Activated CD8-positive, alpha-beta memory T cell treated with anti-CD3 and anti-CD28 coated beads, Interleukin-2, amount 50 U/mL, for 1 hour (primary cell): ENCODE results near the gene PSMA1.
"Not testable (repeated sequence)": the region's sequence is repeated elsewhere in the genome, so short reads cannot be mapped to it uniquely, and the experiment has no call there.

Experiments
- DNase-seq: peaks from one replicate; pipeline ENCODE4 v3.0.0-alpha.2; 2020; ENCODE audit errors: extremely low read depth

Gene PSMA1

DNA sequence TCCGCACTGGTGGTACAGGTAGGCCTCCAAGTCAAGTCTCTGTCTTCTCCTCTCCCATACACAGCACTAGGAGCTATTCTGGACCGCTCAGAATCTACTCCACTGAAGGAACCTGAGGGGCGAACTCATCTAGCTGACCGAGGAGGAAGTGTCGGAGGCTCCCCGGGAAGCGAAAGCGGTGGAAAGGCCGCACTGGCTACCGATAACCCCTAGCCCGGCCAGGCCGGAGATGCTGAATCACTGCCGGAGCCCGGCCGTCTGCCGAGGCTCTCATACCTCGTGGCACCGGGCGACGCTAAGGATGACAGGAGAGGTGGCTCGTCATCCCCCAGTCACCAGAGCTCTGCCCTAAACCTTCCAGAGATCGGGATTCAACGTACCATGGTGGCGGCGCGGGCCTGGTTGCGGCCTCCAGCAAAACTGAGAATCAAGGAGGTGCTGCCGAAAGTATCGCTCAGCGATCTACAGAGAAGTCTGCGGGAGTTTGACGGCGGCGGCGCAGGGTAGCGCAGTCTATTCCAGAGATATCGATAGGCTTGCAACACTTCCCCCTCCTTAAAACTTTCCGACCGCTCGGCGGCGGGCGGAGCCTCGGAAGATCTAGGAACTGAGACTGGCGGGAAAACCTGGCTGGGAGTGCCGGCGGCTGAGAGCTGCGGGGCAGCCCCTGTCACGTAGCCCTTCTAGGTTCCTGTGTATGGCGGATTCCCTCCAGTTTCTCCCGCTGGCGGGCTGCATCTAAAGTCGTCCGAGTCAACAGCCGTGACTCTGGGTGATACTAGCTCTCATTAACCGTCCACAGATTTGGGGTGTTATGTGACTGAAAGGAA lies at the start of gene PSMA1:
Gene PSMA1 (minus strand): TSS at position 470 of the 830 bp plus-strand sequence. CDS start 87 bp downstream, at position 383.
- DNase-seq, result peak; percentile 78

DNA sequence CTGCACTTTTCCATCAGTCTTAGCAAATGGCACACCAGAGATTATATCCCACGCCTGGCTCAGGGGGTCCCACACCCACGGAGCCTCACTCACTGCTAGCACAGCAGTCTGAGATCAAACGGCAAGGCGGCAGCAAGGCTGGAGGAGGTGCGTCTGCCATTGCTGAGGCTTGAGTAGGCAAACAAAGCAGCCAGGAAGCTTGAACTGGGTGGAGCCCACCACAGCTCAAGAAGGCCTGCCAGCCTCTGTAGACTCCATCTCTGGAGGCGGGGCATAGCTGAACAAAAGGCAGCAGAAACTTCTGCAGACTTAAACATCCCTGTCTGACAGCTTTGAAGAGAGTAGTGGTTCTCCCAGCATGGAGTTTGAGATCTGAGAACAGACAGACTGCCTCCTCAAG lies 49.3 kb upstream of the PSMA1 start:
- DNase-seq, result not testable (repeated sequence)

DNA sequence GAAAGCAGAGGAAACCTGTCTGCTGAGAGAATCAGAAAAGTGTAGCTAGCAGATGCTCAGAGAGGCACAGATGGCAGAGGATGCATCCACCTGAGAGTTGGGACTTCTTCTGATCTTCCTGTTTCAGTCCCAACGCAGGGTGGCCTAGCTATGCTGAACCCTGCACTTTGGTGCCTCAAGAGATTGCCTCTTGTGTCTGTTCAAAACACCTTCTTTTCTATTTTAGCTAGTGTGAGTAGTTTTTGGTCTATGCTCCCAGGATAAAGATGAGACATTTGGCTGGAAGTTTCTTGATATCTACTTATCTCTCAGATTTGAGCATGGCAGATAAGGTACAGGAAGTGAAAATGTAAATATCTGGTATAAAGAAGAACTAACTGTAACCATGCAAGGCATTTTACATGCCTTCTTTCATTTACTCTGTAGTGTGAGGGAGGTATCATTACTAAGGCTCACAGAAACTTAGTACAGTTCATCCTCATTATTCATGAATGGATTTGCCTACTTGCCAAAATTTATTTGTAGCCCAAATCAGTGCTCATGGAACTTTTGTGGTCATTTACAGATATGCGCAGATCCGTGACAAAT lies 47.0 kb upstream of the PSMA1 start:
- DNase-seq, result no peak

DNA sequence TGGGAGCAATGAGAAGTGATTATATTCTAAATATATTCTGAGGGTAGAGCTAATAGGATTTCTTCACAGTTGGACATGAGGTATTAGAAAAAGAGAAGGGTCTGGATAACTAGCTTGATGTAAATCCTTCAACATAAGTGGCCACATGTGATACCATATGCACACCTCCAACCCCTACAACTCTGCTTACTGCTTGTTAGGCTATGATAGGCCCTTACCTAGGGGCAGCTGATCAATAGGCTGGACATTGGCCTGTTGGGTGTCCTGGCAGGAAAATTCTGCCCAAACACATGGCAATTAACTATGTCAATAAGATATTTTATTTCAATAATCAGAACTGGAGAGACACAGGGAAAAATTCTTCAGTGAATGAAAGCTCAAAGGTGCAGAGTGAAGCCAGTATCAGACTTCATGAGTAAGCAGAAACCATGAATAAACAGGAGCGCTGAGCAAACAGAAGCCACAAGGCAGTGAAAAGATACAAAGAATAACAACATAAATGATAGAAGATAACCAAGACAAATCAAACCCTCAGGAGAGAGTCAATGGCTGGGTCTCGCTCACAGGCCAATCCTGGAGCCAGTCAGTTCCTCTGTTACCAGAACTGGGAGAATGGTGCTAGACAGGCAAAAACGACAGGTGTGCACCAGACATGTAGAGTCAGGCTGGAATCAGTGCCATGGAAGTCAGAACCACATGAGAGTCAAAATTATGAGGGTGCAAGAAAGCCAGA lies 46.3 kb upstream of the PSMA1 start:
- no peak for DNase-seq

GRCh38 chr11:14565845-14566244 lies 45.7 kb upstream of the PSMA1 start:
- no peak for DNase-seq

DNA sequence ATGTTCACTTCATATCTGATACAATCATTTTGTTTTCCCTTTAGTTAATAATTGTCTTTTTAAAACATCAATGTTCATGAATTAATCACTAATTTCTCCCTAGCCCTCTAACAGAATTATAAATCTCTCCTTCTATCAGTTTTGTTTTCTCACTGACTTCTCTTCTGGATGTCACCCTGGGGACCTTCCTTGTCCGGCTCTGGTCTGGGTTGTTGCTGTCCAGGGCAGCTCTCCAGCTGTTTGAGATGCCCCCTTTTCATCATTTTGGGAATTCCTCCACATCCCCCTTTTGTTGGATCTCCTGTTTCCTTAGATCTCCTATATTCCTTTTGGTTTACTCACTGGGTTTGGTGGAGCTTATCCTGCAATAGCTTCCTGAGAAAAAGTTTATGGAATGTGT lies 35.6 kb upstream of the PSMA1 start:
- no peak for DNase-seq

- peak; percentile 39 for DNase-seq
Observed at GRCh38 chr11:14554959-14555358, 34.8 kb upstream of the PSMA1 start.

- no peak for DNase-seq
Observed at GRCh38 chr11:14552089-14552488, 31.9 kb upstream of the PSMA1 start.

- no peak for DNase-seq
Observed at GRCh38 chr11:14551380-14551779, 31.2 kb upstream of the PSMA1 start.

DNA sequence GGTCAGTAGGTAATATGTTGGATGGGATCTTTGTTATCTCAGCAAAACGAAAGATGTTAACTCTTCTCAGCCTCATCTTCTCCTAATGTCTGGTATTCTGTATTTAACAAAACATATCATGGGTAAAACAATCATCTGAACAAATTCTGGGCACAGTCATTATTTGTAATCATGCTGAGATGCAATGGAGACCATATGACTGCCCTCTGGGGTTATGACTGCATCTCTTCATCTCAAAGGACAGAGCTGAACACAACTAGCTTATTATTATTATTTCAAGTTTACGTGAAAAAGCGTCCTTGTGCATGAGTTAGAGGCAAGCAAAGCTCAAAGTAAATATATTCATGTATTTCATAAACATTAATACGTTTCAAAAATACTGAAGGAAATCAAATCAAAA lies 29.7 kb upstream of the PSMA1 start:
- no peak for DNase-seq

GRCh38 chr11:14547440-14547839 lies 27.3 kb upstream of the PSMA1 start:
- no peak for DNase-seq

GRCh38 chr11:14546672-14547071 lies 26.5 kb upstream of the PSMA1 start:
- no peak for DNase-seq

- DNase-seq, result no peak
Observed at GRCh38 chr11:14544611-14545010, 24.4 kb upstream of the PSMA1 start.

GRCh38 chr11:14543260-14543659 lies 23.1 kb upstream of the PSMA1 start:
- DNase-seq, result no peak

GRCh38 chr11:14542324-14542723 lies 22.1 kb upstream of the PSMA1 start:
- DNase-seq, result no peak

GRCh38 chr11:14541192-14541947 lies 21.2 kb upstream of the PSMA1 start:
- no peak for DNase-seq

DNA sequence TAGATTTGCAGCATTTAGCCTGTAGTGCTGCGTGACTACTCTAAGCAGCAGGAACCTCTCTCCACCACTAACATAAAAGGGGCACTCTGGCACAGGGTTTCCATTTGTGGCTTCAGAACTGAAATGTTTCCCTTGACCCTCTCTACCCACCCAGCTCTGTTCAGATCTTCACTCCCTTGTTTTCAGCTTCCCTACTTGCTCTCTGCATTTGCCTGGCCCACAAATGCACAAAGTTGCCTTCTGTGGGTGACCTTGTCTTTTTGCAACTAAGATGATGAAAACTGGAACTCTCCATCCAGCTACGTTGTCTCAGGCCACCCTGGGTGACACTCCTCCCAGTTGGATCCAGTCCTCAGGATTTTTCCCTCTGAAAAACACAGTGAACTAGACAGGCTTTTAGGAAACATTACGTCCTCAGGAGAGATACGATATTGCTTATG lies 19.8 kb upstream of the PSMA1 start:
- no peak for DNase-seq

DNA sequence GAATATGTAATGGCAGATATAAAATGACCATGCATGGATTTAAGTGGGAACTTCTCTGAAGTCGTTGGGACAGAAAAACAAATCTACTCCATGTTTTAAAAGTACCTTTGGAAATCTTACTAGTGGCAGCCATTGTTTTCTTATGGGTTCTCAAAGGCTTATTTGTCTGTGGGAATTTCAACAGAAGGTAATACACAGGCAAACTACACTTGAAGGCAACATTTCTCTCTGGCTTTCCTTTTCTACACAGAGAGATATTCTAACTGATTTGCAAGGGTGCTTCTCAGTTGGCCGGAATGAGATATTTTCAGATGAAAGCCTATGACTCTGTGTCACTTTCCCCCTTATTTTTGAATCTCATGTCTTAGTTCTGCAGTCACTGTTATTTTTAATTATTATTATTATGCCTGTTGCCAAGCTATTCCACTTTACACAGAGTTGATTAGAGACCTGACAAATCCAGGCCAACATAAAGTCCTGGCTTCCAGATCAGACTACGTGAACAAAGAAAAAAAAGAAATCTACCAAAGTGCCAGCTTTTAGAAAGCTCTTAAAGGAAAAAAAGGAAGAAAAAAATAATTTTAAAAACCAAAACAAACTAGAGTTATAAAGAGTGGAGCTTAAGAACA lies 18.9 kb upstream of the PSMA1 start:
- no peak for DNase-seq

DNA sequence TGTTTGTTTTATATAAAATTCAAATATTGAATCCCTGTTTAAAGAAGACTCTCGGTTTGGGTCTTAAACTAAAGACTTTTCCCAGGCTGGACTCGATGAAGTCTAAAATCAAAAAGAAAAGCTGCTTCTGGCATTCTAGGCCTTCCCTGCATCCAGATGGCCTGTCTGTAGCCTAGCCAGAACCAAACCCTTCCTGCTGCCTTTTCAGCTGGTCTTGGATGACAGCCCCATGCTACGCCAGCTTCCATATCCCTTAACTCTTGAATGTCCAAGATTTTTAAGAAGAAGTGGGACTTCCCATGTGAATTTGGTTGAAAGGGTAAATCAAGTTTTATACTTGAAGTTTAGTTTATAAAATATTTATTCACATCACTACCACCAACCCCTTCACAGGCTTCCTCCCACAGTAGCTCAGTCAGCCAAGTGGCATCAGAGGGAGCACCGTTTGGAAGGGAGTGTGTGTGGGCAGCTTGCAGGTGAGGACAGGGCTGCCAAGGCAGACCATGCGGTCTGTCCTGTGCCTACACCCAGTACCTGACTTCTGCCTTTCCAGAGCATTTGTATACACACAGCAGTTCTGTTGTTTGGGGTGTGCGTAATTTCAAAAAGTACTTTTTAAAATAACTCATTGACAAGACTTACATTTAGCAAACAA lies 18.2 kb upstream of the PSMA1 start:
- no peak for DNase-seq

- no peak for DNase-seq
Observed at GRCh38 chr11:14537134-14537599, 17.0 kb upstream of the PSMA1 start.

GRCh38 chr11:14535166-14535565 lies 15.0 kb upstream of the PSMA1 start:
- not testable (repeated sequence) for DNase-seq
